ENCODE measurements around the gene ADGRB3. TPM values are rescaled to one million over a fixed set of nuclear protein-coding genes. Genes with fewer than 3 reads are reported as not detected.

Gene ADGRB3
- total and polyA plus RNA-seq, 2 donors (not counting 3 experiments of a cell fraction or from before 2014, with no cell fraction given) = not detected

DNA sequence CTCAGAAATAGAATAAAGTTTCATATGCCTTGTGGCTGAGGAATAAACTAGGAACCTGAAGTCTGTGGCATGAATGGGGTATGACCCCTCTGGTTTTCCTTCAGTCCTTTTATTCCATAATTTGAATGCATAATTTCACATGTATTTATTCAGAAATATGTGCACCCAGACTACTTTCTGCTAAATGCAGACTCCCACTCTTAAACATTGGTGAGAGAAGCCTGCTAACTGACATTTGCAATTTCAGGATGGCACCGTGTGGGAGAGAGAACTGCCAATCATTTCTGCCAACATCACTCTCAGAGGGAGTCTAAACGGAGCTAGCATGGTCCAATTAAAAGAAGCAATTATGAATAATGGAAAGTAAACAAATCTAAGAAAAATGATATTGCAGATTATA, 141.3 kb downstream of the ADGRB3 start:
- H4K20me1 ChIP-seq (replicated peaks; ENCODE audit: control insufficient read depth, extremely low read depth, insufficient read depth, low read length) = no peaks in the 10 kb centered on the region
- no peaks in the 10 kb centered on the region for H3K9me3 ChIP-seq (replicated peaks; ENCODE audit: control insufficient read depth, insufficient read depth, low read length)
- no peaks in the 10 kb centered on the region for H3K4me1 ChIP-seq (ENCODE audit: control insufficient read depth, extremely low read depth, insufficient read depth, low read length)
- H3K27ac ChIP-seq (ENCODE audit: insufficient read depth, low read depth, low read length) = no peak overlapping the region
- no peak overlapping the region for H3K9ac ChIP-seq (replicated peaks; ENCODE audit: extremely low read depth, insufficient read depth, low read length)
- no peaks in the 10 kb centered on the region for H3K9me1 ChIP-seq (replicated peaks; ENCODE audit: control insufficient read depth, extremely low read depth, insufficient read depth, low read length)
- no peak overlapping the region for H3K4me3 ChIP-seq (replicated peaks in 1 of 3; ENCODE audit: insufficient read depth in 1 of 3, low read depth in 1 of 3, low read length in 3 of 3)
- DNase-seq (ENCODE audit: low read depth, low spot score) (no peak), FAIRE-seq (no peak)
- H2AFZ ChIP-seq (ENCODE audit: low read depth, low read length) = no peak overlapping the region
- no TSS peak for BruUV-seq (replicated peaks)
- dilution Hi-C loops (cut with MboI; ENCODE audit: extremely low pct_ligation_motif_present, low sequenced_read_pairs) = no loop called here
- intact Hi-C loops (cut with micrococcal nuclease) = loop anchor here (5.0 kb wide), 1 partner anchor 139 kb away; the partner anchor contains the start of gene ADGRB3
- no peaks in the 10 kb centered on the region for H3K27me3 ChIP-seq (ENCODE audit: control insufficient read depth in 2 of 2, insufficient read depth in 2 of 2, low read length in 2 of 2)
- H3K79me2 ChIP-seq (ENCODE audit: control insufficient read depth, insufficient read depth, low read length) = no peaks in the 10 kb centered on the region
- TF ChIP-seq, protein P1, sequence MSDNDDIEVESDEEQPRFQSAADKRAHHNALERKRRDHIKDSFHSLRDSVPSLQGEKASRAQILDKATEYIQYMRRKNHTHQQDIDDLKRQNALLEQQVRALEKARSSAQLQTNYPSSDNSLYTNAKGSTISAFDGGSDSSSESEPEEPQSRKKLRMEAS (IDR thresholded peaks at IDR 0.05; ENCODE audit: insufficient read depth, insufficient read length) = no peak
- TF ChIP-seq POLR2A (IDR thresholded peaks at IDR 0.05; ENCODE audit: low read depth, low read length) = no peak
- no peak for TF ChIP-seq JUN (IDR thresholded peaks at IDR 0.05; ENCODE audit: borderline replicate concordance, insufficient read depth, insufficient read length, low read depth)
- no peak for TF ChIP-seq GATA2 (IDR thresholded peaks at IDR 0.05; ENCODE audit: insufficient read depth, insufficient read length, low read depth, low read length)
- TF ChIP-seq POLR2AphosphoS5 (IDR thresholded peaks at IDR 0.05; ENCODE audit: insufficient read depth, low read depth, low read length) = no peak
- no peak for TF ChIP-seq MYC (IDR thresholded peaks at IDR 0.05; ENCODE audit: low read depth, low read length)
- TF ChIP-seq FOS (IDR thresholded peaks at IDR 0.05; ENCODE audit: borderline replicate concordance, insufficient read depth, low read length) = no peak
- TF ChIP-seq, protein P2, sequence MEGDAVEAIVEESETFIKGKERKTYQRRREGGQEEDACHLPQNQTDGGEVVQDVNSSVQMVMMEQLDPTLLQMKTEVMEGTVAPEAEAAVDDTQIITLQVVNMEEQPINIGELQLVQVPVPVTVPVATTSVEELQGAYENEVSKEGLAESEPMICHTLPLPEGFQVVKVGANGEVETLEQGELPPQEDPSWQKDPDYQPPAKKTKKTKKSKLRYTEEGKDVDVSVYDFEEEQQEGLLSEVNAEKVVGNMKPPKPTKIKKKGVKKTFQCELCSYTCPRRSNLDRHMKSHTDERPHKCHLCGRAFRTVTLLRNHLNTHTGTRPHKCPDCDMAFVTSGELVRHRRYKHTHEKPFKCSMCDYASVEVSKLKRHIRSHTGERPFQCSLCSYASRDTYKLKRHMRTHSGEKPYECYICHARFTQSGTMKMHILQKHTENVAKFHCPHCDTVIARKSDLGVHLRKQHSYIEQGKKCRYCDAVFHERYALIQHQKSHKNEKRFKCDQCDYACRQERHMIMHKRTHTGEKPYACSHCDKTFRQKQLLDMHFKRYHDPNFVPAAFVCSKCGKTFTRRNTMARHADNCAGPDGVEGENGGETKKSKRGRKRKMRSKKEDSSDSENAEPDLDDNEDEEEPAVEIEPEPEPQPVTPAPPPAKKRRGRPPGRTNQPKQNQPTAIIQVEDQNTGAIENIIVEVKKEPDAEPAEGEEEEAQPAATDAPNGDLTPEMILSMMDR (IDR thresholded peaks at IDR 0.05; ENCODE audit: extremely low read depth in 1 of 2, insufficient read depth in 1 of 2, low read depth in 1 of 2, low read length in 2 of 2) = no peak
- TF ChIP-seq EZH2 (IDR thresholded peaks at IDR 0.05; ENCODE audit: borderline replicate concordance, low read depth, low read length, severe bottlenecking) = no peak
- no peaks in the 10 kb centered on the region for H3K36me3 ChIP-seq (ENCODE audit: control insufficient read depth in 2 of 2, extremely low read depth in 1 of 2, insufficient read depth in 2 of 2, low read length in 2 of 2)
- H3K4me2 ChIP-seq (ENCODE audit: insufficient read depth, low read length) = no peak overlapping the region
- ChIA-PET CTCF (no interaction called here), POLR2A (no interaction called here)
